H54 (cell line): ENCODE results near the gene ACTR6.
"Not testable (repeated sequence)": the region's sequence is repeated elsewhere in the genome, so short reads cannot be mapped to it uniquely, and the experiment has no call there.

Source experiments
- DNase-seq: peaks from one replicate; pipeline ENCODE4 v3.0.0; 2011; ENCODE audit warnings: low spot score, mixed read lengths; ENCODE audit not compliant: insufficient read length
- FAIRE-seq: peaks from 3 replicates; lab custom pipeline; 2011; peaks lifted over from hg19 to GRCh38; lab: Jason Lieb, UNC
- POLR2A ChIP-seq: IDR thresholded peaks from 2 replicates; pipeline ENCODE4 v1.6.1; 2011; ENCODE audit warnings: low read depth, mild to moderate bottlenecking, low read length

Gene ACTR6

DNA sequence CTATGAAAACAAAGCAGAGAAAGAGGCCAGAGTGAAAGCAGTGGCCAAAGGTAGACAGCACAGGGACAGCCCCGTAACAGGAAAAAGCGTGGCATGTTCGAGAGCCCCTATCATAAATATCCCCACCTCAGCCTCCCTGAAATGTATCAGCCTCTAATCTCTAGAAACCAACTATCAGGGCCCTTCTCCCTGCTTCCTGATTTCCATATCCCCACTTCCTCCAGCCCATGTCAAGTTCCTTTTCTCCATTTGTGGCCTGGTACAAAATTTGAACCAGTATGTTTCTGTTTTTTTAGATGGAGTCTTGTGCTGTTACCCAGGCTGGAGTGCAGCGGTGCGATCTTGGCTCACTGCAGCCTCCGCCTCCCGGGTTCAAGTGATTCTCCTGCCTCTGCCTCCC, 49.3 kb downstream of the ACTR6 start:
- FAIRE-seq: no peak
- TF ChIP-seq POLR2A: no peak

DNA sequence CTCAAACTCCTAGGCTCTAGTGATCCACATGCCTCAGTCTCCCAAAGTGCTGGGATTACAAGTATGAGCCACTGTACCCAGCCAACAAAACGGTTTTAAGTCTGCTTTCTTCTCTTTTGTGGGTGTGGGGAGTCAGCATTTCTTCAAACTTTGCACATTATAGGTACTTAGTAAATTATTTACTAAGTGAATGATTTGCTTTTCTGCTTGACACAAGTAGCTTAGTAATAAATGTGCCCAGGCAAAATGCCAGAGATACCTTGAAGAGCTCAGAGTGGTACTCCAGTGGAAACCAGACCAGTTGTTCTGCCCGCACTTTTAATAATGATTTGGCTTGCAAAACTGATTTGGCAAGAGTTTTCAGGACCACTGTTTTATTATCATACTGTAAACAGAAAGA, 51.3 kb downstream of the ACTR6 start:
- no peak for FAIRE-seq

More for the DNA sequence above, 49.3 kb downstream of the ACTR6 start:
- DNase-seq: no peak

GRCh38 chr12:100253437-100253836, 52.8 kb downstream of the ACTR6 start:
- FAIRE-seq (no peak), DNase-seq (no peak)
- no peak for TF ChIP-seq POLR2A

More for the DNA sequence above, 51.3 kb downstream of the ACTR6 start:
- no peak for DNase-seq
- no peak for TF ChIP-seq POLR2A

- DNase-seq (no peak), FAIRE-seq (no peak)
- no peak for TF ChIP-seq POLR2A
Observed at GRCh38 chr12:100254876-100255275, 54.3 kb downstream of the ACTR6 start.

DNA sequence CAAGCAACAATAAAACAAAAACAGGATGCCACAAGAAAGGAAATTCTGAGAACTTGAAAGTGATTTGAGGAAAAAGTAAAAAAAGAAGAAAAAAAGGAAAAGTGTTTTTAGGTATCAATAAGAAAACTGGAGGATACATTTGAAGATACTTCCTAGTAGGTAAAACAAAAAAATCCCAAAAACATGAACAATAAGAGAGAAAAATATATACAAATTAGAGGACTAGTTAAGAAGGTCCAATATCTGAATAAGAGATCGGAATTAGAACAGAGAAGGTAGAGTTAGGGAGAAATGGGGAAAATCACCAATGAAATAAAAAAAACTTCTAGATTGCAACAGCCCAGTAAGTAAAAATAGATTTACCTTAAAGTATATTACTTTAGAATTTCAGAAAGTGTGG, 57.5 kb downstream of the ACTR6 start:
- no peak for DNase-seq
- TF ChIP-seq POLR2A: no peak
- FAIRE-seq: no peak

DNA sequence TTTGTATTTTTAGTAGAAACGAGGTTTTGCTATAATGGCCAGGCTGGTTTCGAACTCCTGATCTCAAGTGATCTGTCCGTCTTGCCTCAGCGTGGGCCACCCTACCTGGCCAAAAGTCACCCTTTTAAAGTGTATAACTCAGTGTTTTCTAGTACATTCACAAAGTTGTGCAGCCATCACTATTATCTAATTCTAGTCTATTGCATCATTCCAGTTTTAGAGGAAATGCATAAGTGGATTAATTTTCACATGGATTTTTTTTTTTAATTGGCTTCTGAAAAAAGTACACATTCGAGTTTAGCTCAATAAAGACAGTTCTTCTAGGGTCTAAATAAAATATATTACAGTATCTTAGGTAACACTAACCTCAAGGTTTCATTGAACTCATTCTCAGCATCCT, 62.5 kb downstream of the ACTR6 start:
- no peak for DNase-seq
- no peak for TF ChIP-seq POLR2A
- no peak for FAIRE-seq

- FAIRE-seq, DNase-seq: not testable (repeated sequence)
Observed at GRCh38 chr12:100265107-100265506, 64.5 kb downstream of the ACTR6 start.

DNA sequence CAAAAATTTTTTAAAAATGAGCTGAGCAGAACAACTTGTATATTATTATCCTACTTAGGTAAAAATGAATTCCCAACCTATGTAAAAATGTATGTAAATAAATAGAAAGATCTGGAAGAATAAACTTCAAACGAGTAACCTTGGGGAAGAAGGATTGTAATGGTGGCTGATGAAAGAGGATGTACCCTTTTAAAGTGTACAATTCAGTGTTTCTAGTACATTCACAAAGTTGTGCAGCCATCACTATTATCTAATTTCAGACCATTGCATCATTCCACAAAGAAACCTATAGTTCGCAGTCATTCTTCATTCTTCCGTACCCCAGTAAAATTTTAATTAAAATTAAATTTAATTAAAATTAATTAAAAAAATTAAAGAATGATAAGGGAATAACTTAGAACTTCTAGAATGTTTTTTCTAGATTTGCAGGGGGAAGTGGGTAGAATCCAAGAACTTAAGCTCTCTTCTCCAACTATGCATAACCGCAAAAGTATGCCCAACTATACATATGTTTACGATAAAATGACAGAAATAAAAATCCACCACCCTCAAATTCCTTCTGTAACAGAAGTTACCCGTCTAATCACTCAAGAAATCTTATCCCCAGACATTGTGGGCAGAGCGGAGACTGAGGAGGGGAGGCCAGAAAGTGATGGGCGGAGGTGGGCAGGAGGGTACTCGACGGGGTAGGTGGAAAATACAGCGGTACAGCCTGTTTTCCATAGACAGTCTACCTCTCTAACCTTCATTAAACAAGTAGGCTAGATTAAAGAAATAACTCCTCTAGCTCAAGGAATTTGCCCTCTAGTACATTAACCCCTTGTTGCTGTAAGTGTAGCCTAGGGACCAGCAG, 65.3 kb downstream of the ACTR6 start:
- no peak for TF ChIP-seq POLR2A
- DNase-seq (no peak), FAIRE-seq (no peak)

DNA sequence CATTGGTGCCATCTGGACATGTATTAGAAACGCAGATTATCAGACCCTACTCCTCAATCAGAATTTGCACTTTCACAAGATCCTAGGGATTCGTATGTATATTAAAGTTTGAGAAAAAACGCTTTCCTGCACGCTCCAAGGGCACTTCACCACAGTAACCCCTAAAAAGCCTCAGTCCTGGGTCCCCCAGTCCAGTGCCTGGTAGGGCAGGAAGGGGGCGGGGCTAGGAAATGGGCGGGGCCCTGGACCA, 65.9 kb downstream of the ACTR6 start:
- peak; percentile 64 for FAIRE-seq
- no peak for TF ChIP-seq POLR2A
- DNase-seq: peak; percentile 79

DNA sequence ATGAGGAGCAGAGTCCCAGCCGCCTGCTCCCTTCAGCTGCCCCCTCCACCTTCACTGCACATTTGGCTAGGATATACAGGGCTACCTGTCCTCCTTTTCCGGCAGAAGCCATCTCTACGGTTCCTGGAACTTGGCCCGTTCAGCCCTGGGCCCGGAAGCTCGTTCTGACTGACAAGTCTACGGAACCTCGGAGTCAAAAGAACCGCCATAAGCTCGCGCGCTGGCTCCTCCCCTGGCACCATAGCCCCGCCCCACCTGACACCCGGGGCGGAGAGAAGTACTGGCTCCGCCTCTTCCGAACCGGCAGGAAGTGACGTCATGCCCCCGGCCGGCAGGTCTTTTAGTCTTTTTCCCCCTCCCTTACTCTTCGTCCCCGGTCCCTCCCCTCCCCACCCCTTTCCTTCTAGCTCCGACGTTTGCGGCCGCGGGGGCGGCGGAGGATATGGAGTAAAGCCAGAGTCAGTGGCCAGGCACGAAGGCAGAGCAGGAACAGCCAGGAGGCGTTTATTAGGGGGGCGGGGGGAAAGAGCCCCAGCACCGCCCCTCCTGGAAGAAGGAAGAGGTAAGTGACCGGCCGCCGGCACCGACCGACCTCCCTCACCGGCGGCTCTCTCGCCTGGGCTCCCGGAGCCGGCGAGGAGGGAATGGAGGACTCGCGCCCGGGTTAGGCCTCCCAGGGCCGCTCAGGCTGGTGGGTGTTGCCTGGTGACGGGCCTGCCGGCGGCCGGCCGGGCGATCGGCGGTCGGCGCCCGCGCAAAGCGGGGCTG, 66.4 kb downstream of the ACTR6 start, which contains the start of the genes DEPDC4 and SCYL2:
TSS of gene DEPDC4 (minus strand) at position 245 of the 768 bp plus-strand sequence. CDS start at position 242, 3 bp downstream.
TSS of gene SCYL2 (plus strand) at position 343 of the 768 bp plus-strand sequence. CDS start 15,794 bp downstream, outside the sequence.
- DNase-seq: peak; percentile 72
- TF ChIP-seq POLR2A: peak; percentile 71
- peak; percentile 45 for FAIRE-seq

GRCh38 chr12:100267603-100268281, 67.1 kb downstream of the ACTR6 start:
- no peak for DNase-seq

DNA sequence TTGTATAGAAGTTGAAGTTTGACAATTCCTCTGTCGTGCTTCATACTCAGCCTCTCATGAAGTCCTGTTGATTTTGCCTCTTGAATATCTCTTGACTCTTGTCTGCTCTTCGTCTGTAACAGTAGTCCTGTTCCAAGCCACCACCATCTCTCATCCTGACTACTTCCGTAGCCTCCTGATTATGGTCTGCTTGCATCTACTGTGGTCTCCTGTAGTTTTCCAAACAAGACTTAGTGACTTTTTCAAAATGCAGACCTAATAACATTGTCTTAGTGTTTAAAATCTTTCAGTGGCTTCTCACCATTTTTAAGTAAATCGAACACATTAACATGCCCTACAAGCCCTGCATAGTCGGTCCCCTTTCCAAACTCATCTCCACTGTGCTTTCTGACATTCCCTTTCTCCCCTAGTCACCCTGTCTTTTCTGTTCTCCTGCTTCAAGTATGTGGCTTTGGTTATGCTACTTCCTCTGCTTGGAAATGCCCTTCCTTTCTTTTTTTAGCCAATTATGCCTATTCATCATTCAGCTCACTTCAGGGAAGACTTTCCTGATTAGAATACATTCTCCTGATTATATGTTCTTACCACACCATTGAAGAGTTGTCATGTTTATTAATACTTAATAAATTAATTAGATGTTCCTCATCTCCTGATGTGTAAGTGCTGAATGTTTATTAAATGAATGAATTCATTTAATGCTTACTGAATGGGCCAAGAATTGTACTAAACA, 68.4 kb downstream of the ACTR6 start:
- FAIRE-seq (peak; percentile 80), DNase-seq (no peak)
- TF ChIP-seq POLR2A: no peak

More at GRCh38 chr12:100267603-100268281, 67.1 kb downstream of the ACTR6 start:
- TF ChIP-seq POLR2A: no peak
- peak; percentile 52 for FAIRE-seq

DNA sequence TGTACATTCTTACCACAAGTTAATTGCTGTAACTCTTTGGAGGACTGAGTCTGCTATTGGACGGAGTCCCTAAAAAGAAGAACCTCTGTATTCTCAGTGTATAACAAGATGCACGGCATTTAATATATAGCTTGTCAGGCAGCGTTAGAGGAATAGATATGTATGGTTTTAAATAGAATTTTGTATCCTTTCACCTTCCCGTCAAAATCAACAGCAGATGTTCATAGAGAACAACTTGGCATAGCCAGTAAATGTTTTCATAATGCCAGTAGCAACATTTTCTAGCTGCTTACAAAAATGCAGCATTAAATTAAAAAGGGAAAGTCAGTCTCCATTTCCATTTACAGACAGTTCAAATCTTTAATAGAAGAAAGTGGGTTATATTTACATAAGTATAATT, 73.2 kb downstream of the ACTR6 start:
- no peak for TF ChIP-seq POLR2A
- FAIRE-seq (no peak), DNase-seq (no peak)
